IPS DF 4.7 (cell line): Measurements from ENCODE around the gene CHMP4B.

ENCODE experiments used
- DNase-seq: peaks from one replicate; pipeline ENCODE4 v3.0.0-alpha.2; 2013; ENCODE audit warnings: low spot score; ENCODE audit errors: extremely low read depth

The CHMP4B gene, protein sequence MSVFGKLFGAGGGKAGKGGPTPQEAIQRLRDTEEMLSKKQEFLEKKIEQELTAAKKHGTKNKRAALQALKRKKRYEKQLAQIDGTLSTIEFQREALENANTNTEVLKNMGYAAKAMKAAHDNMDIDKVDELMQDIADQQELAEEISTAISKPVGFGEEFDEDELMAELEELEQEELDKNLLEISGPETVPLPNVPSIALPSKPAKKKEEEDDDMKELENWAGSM

DNA sequence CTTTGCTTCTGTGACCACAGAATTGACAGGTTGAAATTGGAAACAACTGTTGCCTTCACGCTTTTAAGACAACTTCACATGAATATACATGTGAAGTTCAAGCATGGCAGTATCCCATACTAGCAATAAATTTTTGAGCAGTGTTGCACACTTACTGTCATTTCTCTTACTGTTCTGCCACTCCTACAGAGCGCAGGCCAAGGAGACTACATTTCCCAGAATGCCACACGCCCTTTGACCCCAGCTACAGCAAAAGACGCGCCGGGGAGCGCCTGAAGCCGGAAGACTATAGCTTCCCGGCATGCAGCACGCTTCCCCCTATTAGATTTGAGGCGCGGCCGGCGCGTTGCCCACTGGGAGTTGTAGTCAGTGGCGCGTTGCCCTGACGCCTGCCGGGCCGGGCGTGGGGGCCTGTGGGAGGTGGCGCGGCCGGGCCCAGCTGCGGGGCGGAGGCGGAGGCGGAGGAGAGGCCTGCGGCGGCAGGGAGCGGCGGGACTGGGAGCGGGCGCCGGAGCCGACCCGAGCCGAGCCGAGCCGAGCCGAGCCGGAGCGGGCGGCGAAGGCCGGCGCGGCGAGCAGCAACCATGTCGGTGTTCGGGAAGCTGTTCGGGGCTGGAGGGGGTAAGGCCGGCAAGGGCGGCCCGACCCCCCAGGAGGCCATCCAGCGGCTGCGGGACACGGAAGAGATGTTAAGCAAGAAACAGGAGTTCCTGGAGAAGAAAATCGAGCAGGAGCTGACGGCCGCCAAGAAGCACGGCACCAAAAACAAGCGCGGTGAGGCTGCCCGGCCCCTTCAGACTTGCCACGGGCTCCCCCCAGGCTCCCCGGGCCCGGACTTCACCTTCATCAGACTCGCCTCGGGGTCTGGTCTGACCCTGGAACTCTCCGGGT, at the start of gene CHMP4B:
Gene CHMP4B, plus strand, starts transcription at position 464 of the 891 bp plus-strand sequence. Its CDS starts 121 bp downstream, at position 585.
- DNase-seq = peak; percentile 76

GRCh38 chr20:33761698-33762250, 49.4 kb upstream of the CHMP4B start:
- DNase-seq = no peak

DNA sequence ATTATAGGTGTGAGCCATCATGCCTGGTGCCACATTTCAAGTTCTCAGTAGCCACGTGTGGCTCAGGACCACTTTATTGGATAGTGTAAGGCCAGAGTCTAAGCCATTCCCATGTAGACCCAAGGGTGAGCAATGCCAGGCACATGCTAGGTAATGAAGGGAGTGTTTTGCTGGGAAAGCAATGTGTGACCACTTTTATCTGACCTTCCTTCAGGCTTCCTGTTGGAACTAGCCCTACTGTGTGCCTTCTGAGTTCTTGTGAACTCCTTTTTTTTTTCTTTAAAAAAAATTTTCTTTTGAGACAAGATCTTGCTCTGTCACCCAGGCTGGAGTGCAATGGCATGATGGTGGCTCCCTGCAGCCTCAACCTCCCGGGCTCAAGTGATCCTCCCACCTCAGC, 46.0 kb upstream of the CHMP4B start:
- DNase-seq = no peak

DNA sequence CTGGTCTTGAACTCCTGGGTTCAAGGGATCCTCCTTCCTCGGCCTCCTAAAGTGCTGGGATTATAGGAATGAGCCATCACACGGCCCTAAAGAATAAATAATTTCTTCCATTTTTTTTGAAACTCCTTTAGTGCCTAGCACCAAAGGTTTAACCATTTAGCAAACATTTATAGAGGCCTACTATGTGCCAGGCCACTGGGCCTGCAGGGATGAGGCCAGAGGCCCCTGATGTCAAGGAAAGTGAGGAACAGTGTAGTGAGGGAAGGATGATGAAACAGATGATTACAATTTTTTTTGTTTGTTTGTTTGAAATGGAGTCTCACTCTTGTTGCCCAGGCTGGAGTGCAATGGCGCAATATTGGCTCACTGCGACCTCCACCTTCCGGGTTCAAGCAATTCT, 45.6 kb upstream of the CHMP4B start:
- DNase-seq = no peak

DNA sequence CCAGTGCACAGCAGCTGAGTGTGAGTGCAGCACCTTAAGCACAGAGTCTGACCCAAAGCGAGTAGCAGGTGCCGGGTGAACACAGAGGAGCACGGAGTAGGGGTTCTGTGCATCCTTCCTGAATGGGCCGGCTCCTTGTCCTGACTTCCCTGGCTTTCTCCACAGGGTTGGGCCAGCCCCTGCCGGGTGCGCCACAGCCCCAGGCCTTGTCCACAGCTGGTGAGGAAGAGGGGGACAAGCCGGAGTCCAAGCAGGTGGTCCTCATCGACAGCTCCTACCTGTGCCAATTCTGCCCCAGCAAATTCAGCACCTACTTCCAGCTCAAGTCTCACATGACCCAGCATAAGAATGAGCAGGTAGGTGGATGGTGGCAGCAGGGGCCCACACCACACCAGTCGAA, 44.5 kb upstream of the CHMP4B start:
- DNase-seq = no peak

- DNase-seq = no peak
Observed at GRCh38 chr20:33767777-33768138, 43.4 kb upstream of the CHMP4B start.

DNA sequence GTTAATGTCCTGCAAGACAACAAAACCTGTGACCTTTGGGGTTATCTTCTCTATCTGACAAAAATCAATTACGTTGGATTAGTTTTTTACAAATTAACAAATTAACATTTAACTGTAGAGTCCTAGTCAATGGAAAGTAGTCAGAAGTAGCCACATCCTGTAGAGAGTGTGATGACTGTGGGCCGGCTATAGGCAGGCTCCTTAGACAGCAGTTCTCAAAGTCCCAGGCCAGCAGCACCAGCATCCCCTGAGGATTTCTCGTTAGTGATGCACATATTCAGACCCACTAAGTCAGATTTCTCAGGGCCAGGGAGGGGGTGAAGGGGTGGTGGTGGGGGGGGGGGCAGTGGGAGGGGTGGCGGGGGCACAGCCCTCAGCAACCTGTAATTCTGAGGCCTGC, 42.1 kb upstream of the CHMP4B start:
- no peak for DNase-seq

- no peak for DNase-seq
Observed at GRCh38 chr20:33770005-33770404, 41.1 kb upstream of the CHMP4B start.

- no peak for DNase-seq
Observed at GRCh38 chr20:33771938-33772337, 39.2 kb upstream of the CHMP4B start.

DNA sequence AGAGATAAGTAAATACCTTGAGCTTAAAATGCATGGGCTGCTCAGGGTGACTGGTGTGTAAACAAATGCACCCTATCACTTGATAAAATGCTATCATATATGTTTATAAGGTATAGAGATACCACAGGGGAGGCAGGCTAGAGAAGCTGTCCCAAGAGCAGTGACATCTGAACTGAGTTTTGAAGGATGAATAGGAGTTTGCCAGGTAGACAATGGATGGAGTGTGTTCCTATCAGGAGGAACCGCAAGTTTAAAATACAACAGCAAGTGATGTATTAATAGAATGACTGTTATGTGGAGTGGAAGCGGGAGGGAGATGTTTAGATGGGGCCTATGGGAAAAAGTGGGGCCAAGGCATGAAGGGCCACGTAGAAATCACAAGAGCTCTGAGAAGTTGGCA, 38.7 kb upstream of the CHMP4B start:
- no peak for DNase-seq

DNA sequence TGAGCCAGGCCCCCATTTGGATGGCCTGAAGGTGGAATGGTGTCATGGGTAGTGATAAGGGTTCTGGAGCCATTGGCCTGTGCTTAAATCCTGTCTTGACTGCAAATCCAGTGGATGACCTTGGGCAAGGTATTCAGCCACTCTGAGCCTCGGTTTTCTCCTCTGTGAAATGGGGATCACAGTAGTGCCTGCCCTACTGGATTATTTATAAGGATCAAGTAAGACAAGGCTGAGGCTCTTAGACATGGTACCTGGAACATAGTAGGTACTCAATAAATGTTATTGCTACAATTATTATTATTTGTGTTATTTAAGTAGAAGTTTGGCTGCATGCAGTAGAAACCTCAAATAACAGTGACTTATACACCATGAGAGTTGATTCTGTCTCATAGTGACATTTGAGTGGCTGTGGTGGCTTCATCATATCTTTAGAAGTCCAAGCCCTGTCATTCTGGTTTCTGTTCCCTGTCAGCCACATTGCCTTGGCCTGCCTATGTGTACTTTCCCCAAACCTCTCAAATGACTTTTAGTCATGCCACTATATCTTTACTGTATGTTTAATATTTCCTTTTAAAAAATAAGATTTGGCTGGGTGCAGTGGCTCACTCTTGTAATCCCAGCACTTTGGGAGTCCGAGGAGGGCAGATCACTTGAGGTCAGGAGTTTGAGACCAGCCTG, 37.6 kb upstream of the CHMP4B start:
- DNase-seq = no peak

GRCh38 chr20:33777816-33778215, 33.3 kb upstream of the CHMP4B start:
- no peak for DNase-seq

GRCh38 chr20:33781133-33781532, 30.0 kb upstream of the CHMP4B start:
- DNase-seq = no peak

GRCh38 chr20:33781945-33782344, 29.2 kb upstream of the CHMP4B start:
- DNase-seq = no peak

GRCh38 chr20:33783256-33783655, 27.9 kb upstream of the CHMP4B start:
- no peak for DNase-seq

- DNase-seq = no peak
Observed at GRCh38 chr20:33783818-33784217, 27.3 kb upstream of the CHMP4B start.

DNA sequence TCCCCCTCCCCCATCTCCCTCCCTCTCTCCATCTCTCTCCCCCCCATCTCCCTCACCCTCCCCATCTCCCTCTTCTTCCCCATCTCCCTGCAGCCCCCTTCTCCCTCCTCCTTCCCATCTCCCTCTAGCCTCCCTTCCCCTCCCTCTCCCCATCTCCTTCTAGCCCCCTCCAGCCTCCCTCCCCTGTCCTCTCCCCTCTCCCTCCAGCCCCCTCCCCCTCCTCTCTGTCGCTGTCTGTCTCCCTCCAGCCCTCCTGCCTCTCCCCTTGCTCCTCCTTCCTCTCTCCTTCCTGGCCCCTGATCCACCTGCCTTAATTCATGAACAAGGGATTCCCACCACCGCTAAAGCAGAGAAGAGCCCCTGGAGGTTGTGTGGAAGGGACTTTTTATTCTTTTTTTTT, 26.9 kb upstream of the CHMP4B start:
- DNase-seq = no peak

DNA sequence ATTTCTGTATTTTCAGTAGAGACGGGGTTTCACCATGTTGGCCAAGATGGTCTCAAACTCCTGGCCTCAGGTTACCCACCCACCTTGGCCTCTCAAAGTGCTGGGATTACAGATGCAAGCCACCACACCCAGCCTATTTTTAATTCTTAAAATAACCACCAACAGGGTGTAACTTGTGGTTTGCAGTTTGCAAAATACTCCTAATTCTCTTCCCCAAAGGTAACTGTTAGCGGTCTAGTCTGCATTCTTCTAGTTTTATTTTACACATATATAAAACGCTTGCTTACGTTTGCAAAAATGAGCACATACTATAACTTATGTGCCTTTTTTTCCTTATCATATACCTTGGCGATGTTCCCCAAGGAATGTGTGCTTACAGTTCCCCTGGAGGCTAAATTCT, 25.6 kb upstream of the CHMP4B start:
- no peak for DNase-seq

DNA sequence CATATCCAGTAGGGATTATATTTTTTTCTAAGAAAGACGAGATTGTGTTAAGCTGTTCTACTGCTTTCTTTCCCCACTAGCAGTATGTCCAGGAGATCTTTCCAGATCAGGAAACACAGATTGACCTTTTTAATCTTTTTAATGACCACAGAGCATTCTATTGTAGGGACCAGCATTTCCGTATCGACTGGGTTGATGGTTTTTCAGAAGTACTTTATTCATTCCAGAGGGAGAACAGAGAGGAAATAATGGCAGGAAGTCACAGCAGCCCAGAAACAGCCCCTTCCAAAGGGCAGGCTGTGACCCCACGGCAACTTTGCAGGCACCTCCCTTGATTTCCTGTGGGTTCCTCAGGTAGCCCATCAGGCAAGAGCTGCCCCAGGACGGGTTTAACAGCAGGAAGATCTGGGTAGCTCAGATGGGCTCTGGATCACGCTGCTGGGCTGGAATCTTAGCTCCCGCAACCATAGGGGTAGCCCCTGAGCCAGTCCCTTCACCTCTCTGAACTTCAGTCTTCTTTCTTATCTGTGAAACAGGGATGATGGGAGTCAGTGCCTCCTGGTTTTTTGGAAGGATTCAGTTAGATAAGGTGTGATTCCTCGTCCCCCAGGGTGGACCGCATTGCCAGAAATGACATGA, 23.8 kb upstream of the CHMP4B start:
- DNase-seq = no peak

GRCh38 chr20:33788351-33789049, 22.6 kb upstream of the CHMP4B start:
- no peak for DNase-seq
